IMR-90 (cell line): ENCODE data around the gene MCFD2. TPM values are rescaled to one million over a fixed set of nuclear protein-coding genes. Genes with fewer than 3 reads are reported as not detected.

Source experiments
- ATAC-seq: fragments of 200-7000 bp; cut with Tn5 transposase; 2 replicates; pipeline ENCODE4 v1.9.1; 2020; ENCODE audit warnings: low read depth, mild to moderate bottlenecking, moderate library complexity
- BruUV-seq: library from RNA; stranded (reverse); fragments of 400-500 nt; replicated peaks from 2 replicates; lab custom pipeline; 2021; lab: Mats Ljungman, UMichigan
- CTCF ChIA-PET: fragments of 300-600 bp; formaldehyde crosslinking; extraction: SDS; loops from one replicate; lab custom pipeline; 2021; ENCODE audit warnings: antibody characterized with exemption; lab: Yijun Ruan, JAX
- POLR2A ChIA-PET: fragments of 300-600 bp; sonication (Branson Sonifier 250); formaldehyde crosslinking; loops from one replicate; lab custom pipeline; 2022; ENCODE audit warnings: antibody characterized with exemption; ENCODE audit not compliant: unreplicated experiment; lab: Charles Lee
- DNase-seq: peaks from one replicate; pipeline ENCODE4 v3.0.0; 2013
- H2AFZ ChIP-seq: replicated peaks from 2 replicates; pipeline ENCODE3; 2013; ENCODE audit warnings: low read length, mild to moderate bottlenecking; ENCODE audit not compliant: poor library complexity
- H2AK5ac ChIP-seq: 2 replicates; pipeline ENCODE4 v1.6.1; 2013; ENCODE audit warnings: low read depth, low read length, inconsistent platforms
- H2AK9ac ChIP-seq: replicated peaks from 2 replicates; pipeline ENCODE3; 2013; ENCODE audit warnings: mild to moderate bottlenecking, low read depth, low read length, moderate library complexity; ENCODE audit not compliant: poor library complexity
- H2BK120ac ChIP-seq: 2 replicates; pipeline ENCODE4 v1.6.1; 2013; ENCODE audit warnings: low read depth, low read length, inconsistent platforms
- H2BK15ac ChIP-seq: 3 replicates; pipeline ENCODE4 v1.6.1; 2013; ENCODE audit warnings: low read depth, low read length, inconsistent platforms
- H2BK20ac ChIP-seq: 2 replicates; pipeline ENCODE4 v1.6.1; 2013; ENCODE audit warnings: low read depth, mild to moderate bottlenecking, inconsistent platforms, low read length, moderate library complexity
- H2BK5ac ChIP-seq: 2 replicates; pipeline ENCODE4 v1.6.1; 2013; ENCODE audit warnings: mild to moderate bottlenecking, low read depth, low read length, inconsistent platforms; ENCODE audit not compliant: poor library complexity, severe bottlenecking
- H3K14ac ChIP-seq: replicated peaks from 2 replicates; pipeline ENCODE4 v1.6.1; 2013; ENCODE audit warnings: low read depth, low read length, inconsistent platforms
- H3K18ac ChIP-seq: 2 replicates; pipeline ENCODE4 v1.6.1; 2013; ENCODE audit warnings: low read depth, low read length, control low read depth
- H3K23ac ChIP-seq: 2 replicates; pipeline ENCODE4 v1.6.1; 2013; ENCODE audit warnings: low read depth, low read length, inconsistent platforms
- H3K27ac ChIP-seq: 2 replicates; pipeline ENCODE4 v1.5.1; 2013; ENCODE audit warnings: mild to moderate bottlenecking, control low read depth, low read length; ENCODE audit not compliant: insufficient read depth
- H3K27me3 ChIP-seq: 2 replicates; pipeline ENCODE4 v1.6.1; 2013; ENCODE audit warnings: low read length; ENCODE audit not compliant: control insufficient read depth, insufficient read depth
- H3K36me3 ChIP-seq: 2 replicates; pipeline ENCODE4 v1.6.1; 2013; ENCODE audit warnings: low read length, mixed read lengths; ENCODE audit not compliant: control insufficient read depth, insufficient read depth
- H3K4ac ChIP-seq: 2 replicates; pipeline ENCODE4 v1.6.1; 2013; ENCODE audit warnings: low read depth, low read length, inconsistent platforms
- H3K4me1 ChIP-seq: 2 replicates; pipeline ENCODE4 v1.6.1; 2013; ENCODE audit warnings: low read length, mixed read lengths; ENCODE audit not compliant: control insufficient read depth, insufficient read depth
- H3K4me2 ChIP-seq: 2 replicates; pipeline ENCODE4 v1.6.1; 2013; ENCODE audit warnings: low read depth, mild to moderate bottlenecking, control low read depth, low read length, moderate library complexity
- H3K4me3 ChIP-seq: 2 replicates; pipeline ENCODE4 v1.5.1; 2013; ENCODE audit warnings: low read depth, mild to moderate bottlenecking, control low read depth, low read length, moderate library complexity; ENCODE audit not compliant: insufficient read depth
- H3K56ac ChIP-seq: 2 replicates; pipeline ENCODE4 v1.6.1; 2013; ENCODE audit warnings: low read length, inconsistent platforms; ENCODE audit not compliant: insufficient read depth; ENCODE audit errors: extremely low read depth
- H3K79me1 ChIP-seq, 2 experiments: 2 replicates each; pipeline ENCODE4 v1.6.1; 2013; ENCODE audit warnings: low read length in 2 of 2, inconsistent platforms in 1 of 2, low read depth in 1 of 2
- H3K9ac ChIP-seq: 2 replicates; pipeline ENCODE4 v1.6.1; 2013; ENCODE audit warnings: low read depth, low read length, control low read depth
- H3K9me1 ChIP-seq: 2 replicates; pipeline ENCODE4 v1.6.1; 2013; ENCODE audit warnings: low read length, inconsistent platforms; ENCODE audit not compliant: insufficient read depth
- H3K9me3 ChIP-seq: 2 replicates; pipeline ENCODE4 v1.6.1; 2013; ENCODE audit warnings: low read length; ENCODE audit not compliant: control insufficient read depth, insufficient read depth
- H4K20me1 ChIP-seq: 2 replicates; pipeline ENCODE4 v1.6.1; 2013; ENCODE audit warnings: low read length, inconsistent platforms; ENCODE audit not compliant: insufficient read depth
- H4K5ac ChIP-seq: 2 replicates; pipeline ENCODE4 v1.6.1; 2013; ENCODE audit warnings: mild to moderate bottlenecking, low read depth, low read length, control low read depth
- H4K8ac ChIP-seq, 2 experiments: 2 replicates each; pipeline ENCODE4 v1.6.1; 2013; ENCODE audit warnings: low read depth in 2 of 2, low read length in 2 of 2, control low read depth in 1 of 2, inconsistent platforms in 1 of 2
- H4K91ac ChIP-seq: 2 replicates; pipeline ENCODE4 v1.6.1; 2013; ENCODE audit warnings: low read depth, low read length, inconsistent platforms; ENCODE audit not compliant: insufficient read depth
- CEBPB ChIP-seq: IDR thresholded peaks from 2 replicates; pipeline ENCODE4 v1.6.1; 2012; ENCODE audit warnings: low read depth, low read length, improper control_type of control experiment
- CTCF ChIP-seq: conservative IDR thresholded peaks from 2 replicates; pipeline ENCODE4 v1.5.1; 2012; ENCODE audit warnings: mild to moderate bottlenecking, low read depth, low read length, improper control_type of control experiment
- ELK1 ChIP-seq: fragments of 150-350 bp; IDR thresholded peaks from 2 replicates; pipeline ENCODE4 v1.6.1; 2016; ENCODE audit warnings: low read depth, mild to moderate bottlenecking, low read length, moderate library complexity, borderline replicate concordance
- FOS ChIP-seq: fragments of 150-350 bp; IDR thresholded peaks from 2 replicates; pipeline ENCODE4 v1.6.1; 2016; ENCODE audit warnings: low read depth, low read length
- MAFK ChIP-seq: IDR thresholded peaks from 2 replicates; pipeline ENCODE4 v1.6.1; 2012; ENCODE audit warnings: low read depth, low read length, improper control_type of control experiment
- MXI1 ChIP-seq: IDR thresholded peaks from 2 replicates; pipeline ENCODE4 v1.6.1; 2012; ENCODE audit warnings: low read depth, mild to moderate bottlenecking, low read length, moderate library complexity, borderline replicate concordance
- NFE2L2 ChIP-seq: fragments of 150-350 bp; IDR thresholded peaks from 2 replicates; pipeline ENCODE4 v1.6.1; 2016; ENCODE audit warnings: low read depth, mild to moderate bottlenecking, low read length
- POLR2A ChIP-seq: IDR thresholded peaks from 2 replicates; pipeline ENCODE4 v1.6.1; 2012; ENCODE audit warnings: mild to moderate bottlenecking, low read depth, low read length
- RAD21 ChIP-seq: IDR thresholded peaks from 2 replicates; pipeline ENCODE4 v1.6.1; 2012; ENCODE audit warnings: low read length, improper control_type of control experiment
- USF2 ChIP-seq: fragments of 150-350 bp; IDR thresholded peaks from 2 replicates; pipeline ENCODE4 v1.6.1; 2017; ENCODE audit warnings: mild to moderate bottlenecking, antibody characterized with exemption, low read length, low read depth
- dilution Hi-C: fragments of 300-500 bp; cut with HindIII; formaldehyde crosslinking; loops from one replicate; pipeline ENCODE4 v1.14.3; 2018; ENCODE audit warnings: low sequenced_read_pairs; ENCODE audit not compliant: unreplicated experiment
- in situ Hi-C: fragments of 300-500 bp; cut with MboI; formaldehyde crosslinking; loops from 3 replicates; pipeline ENCODE4 v1.14.3; 2019; ENCODE audit warnings: low sequenced_read_pairs, inconsistent platforms, mixed read lengths
- intact Hi-C: fragments of 100-400 bp; cut with micrococcal nuclease; formaldehyde crosslinking; loops from 2 replicates; pipeline ENCODE4 v1.10.0; 2022
- polyA plus RNA-seq, 3 experiments: library from polyadenylated mRNA; depleted of rRNA; stranded (reverse); fragments of >200 nt; gene quantifications; 2 replicates each; pipeline ENCODE4 v1.2.3, GENCODE V29; 2012; ENCODE audit warnings: low replicate concordance in 1 of 3
- total RNA-seq: library from RNA; depleted of rRNA; stranded (reverse); fragments of >200 nt; gene quantifications from 2 replicates; pipeline ENCODE4 v1.2.3, GENCODE V29; 2012

Gene MCFD2
- total and polyA plus RNA-seq, 2 of the 4 experiments (the other 2 are of a cell fraction): 145 to 177 TPM

GRCh38 chr2:46923041-46923528 lies 7.5 kb upstream of the MCFD2 start:
- H3K23ac ChIP-seq: no peak overlapping the region
- dilution Hi-C loops: no loop called here
- no peak overlapping the region for H2AK9ac ChIP-seq
- POLR2A ChIA-PET: no interaction called here
- H3K79me1 ChIP-seq: peaks cover 6 to 17% of the 10 kb centered on the region in 2 experiments; a peak in 2 of 4 replicates
- H3K4me2 ChIP-seq: no peak overlapping the region
- no peaks in the 10 kb centered on the region; the same call in 1 of the 2 replicates for H3K4me1 ChIP-seq
- H3K4me3 ChIP-seq: no peak overlapping the region
- no TSS peak for BruUV-seq
- intact Hi-C loops: no loop called here
- H2AFZ ChIP-seq: no peak overlapping the region
- TF ChIP-seq USF2 (no peak), NFE2L2 (no peak), RAD21 (no peak), POLR2A (no peak), ELK1 (no peak), MXI1 (no peak), CEBPB (no peak), CTCF (no peak), MAFK (no peak), FOS (no peak)
- H3K56ac ChIP-seq: no peak overlapping the region
- H2BK15ac ChIP-seq: no peak overlapping the region
- H4K5ac ChIP-seq: no peak overlapping the region
- H3K9ac ChIP-seq: no peak overlapping the region
- H2BK20ac ChIP-seq: no peak overlapping the region
- H2AK5ac ChIP-seq: no peak overlapping the region
- H3K27ac ChIP-seq: no peak overlapping the region
- H3K14ac ChIP-seq: no peak overlapping the region
- no peak overlapping the region for H2BK120ac ChIP-seq
- no peak overlapping the region for H3K18ac ChIP-seq
- H3K27me3 ChIP-seq: no peaks in the 10 kb centered on the region
- H3K36me3 ChIP-seq: 0 out of 2 replicates have a peak, but pooled peaks cover 3% of the 10 kb centered on the region
- no peak overlapping the region for H4K8ac ChIP-seq
- DNase-seq: no peak
- peaks cover 13% of the 10 kb centered on the region for H3K9me3 ChIP-seq
- no peak for ATAC-seq
- no peaks in the 10 kb centered on the region for H3K9me1 ChIP-seq
- H4K91ac ChIP-seq: no peak overlapping the region
- in situ Hi-C loops: no loop called here
- H2BK5ac ChIP-seq: no peak overlapping the region
- H3K4ac ChIP-seq: no peak overlapping the region
- CTCF ChIA-PET: interaction anchor here (0.6 kb wide), 1 partner anchor 905 kb away, joined by 4 read pairs; no protein-coding TSS in a partner anchor
- H4K20me1 ChIP-seq: no peaks in the 10 kb centered on the region
